CD4-positive, alpha-beta memory T cell (primary cell): ENCODE measurements around the gene OR8S1. TPM values are rescaled to one million over a fixed set of nuclear protein-coding genes. Genes with fewer than 3 reads are reported as not detected.

Experiments used
- polyA plus RNA-seq, 2 donors: library from polyadenylated mRNA; unstranded; fragments of 300-500 nt; fragmentation: Illumina TruSeq; gene quantifications; one replicate each; pipeline ENCODE4 v1.2.3, GENCODE V29; 2021
- total RNA-seq, 2 experiments: library from RNA; stranded (reverse); gene quantifications; one replicate each; pipeline ENCODE4 v1.2.3, GENCODE V29; 2021

The OR8S1 gene
- total and polyA plus RNA-seq, 4 experiments from 2014 or later = not detected

Other genes with a start within 250 kb of the OR8S1 start
- gene ZNF641, start 174.7 kb upstream of the OR8S1 start, total RNA-seq = 10 to 100 TPM; 39.9 to 41.2 TPM
- gene ZNF641, start 174.7 kb upstream of the OR8S1 start, polyA plus RNA-seq = 10 to 100 TPM in 1 of 2 donors, 1 to 10 TPM in 1; 4.9 to 14.9 TPM
- gene ANP32D, start 53.1 kb upstream of the OR8S1 start, total RNA-seq = not detected
- gene ANP32D, start 53.1 kb upstream of the OR8S1 start, polyA plus RNA-seq = not detected
- gene C12orf54, start 43.1 kb upstream of the OR8S1 start, total RNA-seq = not detected
- gene C12orf54, start 43.1 kb upstream of the OR8S1 start, polyA plus RNA-seq = not detected
- not detected for gene LALBA, start 44.4 kb downstream of the OR8S1 start, total RNA-seq
- gene LALBA, start 44.4 kb downstream of the OR8S1 start, polyA plus RNA-seq = not detected
- gene KANSL2, start 156.6 kb downstream of the OR8S1 start, total RNA-seq = 10 to 100 TPM; 64.4 to 66.8 TPM
- gene KANSL2, start 156.6 kb downstream of the OR8S1 start, polyA plus RNA-seq = 10 to 100 TPM; 32.7 to 47.4 TPM
- 10 to 100 TPM; 67.0 to 69.5 TPM for gene CCNT1, start 191.1 kb downstream of the OR8S1 start, total RNA-seq
- 10 to 100 TPM in 1 of 2 donors, 1 to 10 TPM in 1; 5.8 to 14.0 TPM for gene CCNT1, start 191.1 kb downstream of the OR8S1 start, polyA plus RNA-seq